Measurements from ENCODE around the gene RHOBTB3. TPM values are rescaled to one million over a fixed set of nuclear protein-coding genes. Genes with fewer than 3 reads are reported as not detected.
"Not testable (repeated sequence)": the region's sequence is repeated elsewhere in the genome, so short reads cannot be mapped to it uniquely, and the experiment has no call there.

Gene RHOBTB3
- total RNA-seq, 2 donors from 2014 or later: 87.3 to 134 TPM

- Histone ChIP-seq H3K9me3 (no peaks in the 10 kb centered on the region), H3K4me1 (replicated peaks) (peaks cover 28% of the 10 kb centered on the region), H3K4me3 (no peak overlapping the region), H3K27ac (peak overlapping the region; percentile 68 to 85), H3K27me3 (replicated peaks; ENCODE audit: insufficient read depth) (no peaks in the 10 kb centered on the region), H3K36me3 (no peaks in the 10 kb centered on the region)
- WGBS: 75% methylated on average over 7 of the region's 7 CpGs
- TF ChIP-seq POLR2AphosphoS5 (IDR thresholded peaks at IDR 0.05) (no peak), POLR2A (IDR thresholded peaks at IDR 0.05) (no peak), CTCF (IDR thresholded peaks at IDR 0.05) (no peak)
- intact Hi-C loops (cut with DNase I): no loop called here
- DNase-seq (ENCODE audit: low spot score): no peak
These were observed 77.0 kb downstream of the RHOBTB3 start for GRCh38 chr5:95808013-95808685.

GRCh38 chr5:95808686-95809413, 77.7 kb downstream of the RHOBTB3 start:
- Histone ChIP-seq H3K36me3 (no peaks in the 10 kb centered on the region), H3K27me3 (replicated peaks; ENCODE audit: insufficient read depth) (no peaks in the 10 kb centered on the region), H3K9me3 (no peaks in the 10 kb centered on the region), H3K4me1 (replicated peaks) (peaks cover 28% of the 10 kb centered on the region), H3K4me3 (no peak overlapping the region), H3K27ac (peak overlapping the region; percentile 68 to 85)
- TF ChIP-seq POLR2AphosphoS5 (IDR thresholded peaks at IDR 0.05): peak; percentile 17
- TF ChIP-seq POLR2A (IDR thresholded peaks at IDR 0.05): no peak
- intact Hi-C loops (cut with DNase I): no loop called here
- DNase-seq (ENCODE audit: low spot score): no peak
- 18% methylated on average over 10 of the region's 10 CpGs for WGBS

GRCh38 chr5:95809414-95809960, 78.4 kb downstream of the RHOBTB3 start:
- TF ChIP-seq POLR2A (IDR thresholded peaks at IDR 0.05): no peak
- TF ChIP-seq POLR2AphosphoS5 (IDR thresholded peaks at IDR 0.05): peak; percentile 13
- no peak for TF ChIP-seq CTCF (IDR thresholded peaks at IDR 0.05)

GRCh38 chr5:95810305-95811125, 79.4 kb downstream of the RHOBTB3 start:
- Histone ChIP-seq H3K9me3 (no peaks in the 10 kb centered on the region), H3K4me1 (replicated peaks) (peaks cover 28% of the 10 kb centered on the region), H3K36me3 (no peaks in the 10 kb centered on the region), H3K27ac (peak overlapping the region; percentile 68 to 85), H3K4me3 (no peak overlapping the region), H3K27me3 (replicated peaks; ENCODE audit: insufficient read depth) (no peaks in the 10 kb centered on the region)
- intact Hi-C loops (cut with DNase I): no loop called here
- no peak for DNase-seq (ENCODE audit: low spot score)
- TF ChIP-seq POLR2A (IDR thresholded peaks at IDR 0.05) (no peak), CTCF (IDR thresholded peaks at IDR 0.05) (no peak), POLR2AphosphoS5 (IDR thresholded peaks at IDR 0.05) (peak; percentile 63)
- 23% methylated on average over 5 of the region's 5 CpGs for WGBS

More at GRCh38 chr5:95809414-95809960, 78.4 kb downstream of the RHOBTB3 start:
- WGBS: 16% methylated on average over 2 of the region's 2 CpGs
- intact Hi-C loops (cut with DNase I): no loop called here
- Histone ChIP-seq H3K9me3 (no peaks in the 10 kb centered on the region), H3K36me3 (no peaks in the 10 kb centered on the region), H3K27ac (peak overlapping the region; percentile 68 to 85), H3K27me3 (replicated peaks; ENCODE audit: insufficient read depth) (no peaks in the 10 kb centered on the region), H3K4me1 (replicated peaks) (peaks cover 28% of the 10 kb centered on the region), H3K4me3 (no peak overlapping the region)
- no peak for DNase-seq (ENCODE audit: low spot score)

GRCh38 chr5:95811126-95811423, 79.9 kb downstream of the RHOBTB3 start:
- H3K9me3 ChIP-seq; H3K27me3 ChIP-seq (replicated peaks; ENCODE audit: insufficient read depth); H3K36me3 ChIP-seq; DNase-seq (ENCODE audit: low spot score); H3K4me3 ChIP-seq; intact Hi-C loops (cut with DNase I): not testable (repeated sequence)
- WGBS: 28% methylated on average over 6 of the region's 6 CpGs
- Histone ChIP-seq H3K27ac (peak overlapping the region; percentile 68 to 85), H3K4me1 (replicated peaks) (peaks cover 28% of the 10 kb centered on the region)

- DNase-seq (ENCODE audit: low spot score); intact Hi-C loops (cut with DNase I); H3K36me3 ChIP-seq; H3K9me3 ChIP-seq; H3K27me3 ChIP-seq (replicated peaks; ENCODE audit: insufficient read depth); H3K4me3 ChIP-seq: not testable (repeated sequence)
- WGBS: 39% methylated on average over 13 of the region's 13 CpGs
- Histone ChIP-seq H3K27ac (peak overlapping the region; percentile 68 to 85), H3K4me1 (replicated peaks) (peaks cover 28% of the 10 kb centered on the region)
These were observed 80.4 kb downstream of the RHOBTB3 start for GRCh38 chr5:95811461-95812073.

Data from prostate gland (tissue), 2 donors.